ENCODE measurements around the gene APP.

APP gene

DNA sequence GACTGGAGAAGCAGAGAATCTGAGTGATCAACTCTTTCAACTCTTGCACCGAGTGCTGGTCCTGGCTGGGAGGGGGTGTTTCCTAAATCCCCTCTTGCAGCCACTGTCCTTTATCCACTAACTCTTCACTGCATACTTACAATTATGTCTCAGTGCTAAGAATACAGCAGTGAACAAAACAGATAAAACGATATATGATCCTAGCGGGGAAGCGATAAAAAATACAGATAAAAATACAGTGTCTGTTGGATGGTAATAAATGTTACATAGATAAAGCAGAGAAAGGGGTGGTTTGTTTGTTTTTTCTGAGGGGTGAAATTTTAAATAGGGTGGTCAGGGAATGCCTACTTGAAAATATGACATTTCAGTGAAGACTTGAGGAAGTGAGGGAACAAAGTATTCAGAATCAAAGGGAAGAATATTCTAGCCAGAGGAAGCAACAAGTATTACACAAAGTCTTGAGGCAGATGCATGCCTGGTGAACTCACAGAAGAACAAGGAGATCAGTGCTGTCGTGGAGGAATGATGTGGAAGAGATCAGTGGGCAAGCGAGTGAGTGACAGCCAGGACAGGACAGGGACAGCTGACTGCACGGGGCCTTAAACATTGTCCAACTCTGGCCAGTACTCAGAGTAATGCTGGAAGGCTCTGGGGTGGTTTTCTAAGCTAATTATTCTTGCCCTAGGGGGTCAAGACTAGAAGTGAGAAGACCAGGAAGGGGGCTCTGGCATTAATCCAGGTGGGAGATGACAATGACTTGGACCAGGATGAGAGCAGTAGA is 110.0 kb downstream of the APP start (continued):
- TF ChIP-seq, protein P1, sequence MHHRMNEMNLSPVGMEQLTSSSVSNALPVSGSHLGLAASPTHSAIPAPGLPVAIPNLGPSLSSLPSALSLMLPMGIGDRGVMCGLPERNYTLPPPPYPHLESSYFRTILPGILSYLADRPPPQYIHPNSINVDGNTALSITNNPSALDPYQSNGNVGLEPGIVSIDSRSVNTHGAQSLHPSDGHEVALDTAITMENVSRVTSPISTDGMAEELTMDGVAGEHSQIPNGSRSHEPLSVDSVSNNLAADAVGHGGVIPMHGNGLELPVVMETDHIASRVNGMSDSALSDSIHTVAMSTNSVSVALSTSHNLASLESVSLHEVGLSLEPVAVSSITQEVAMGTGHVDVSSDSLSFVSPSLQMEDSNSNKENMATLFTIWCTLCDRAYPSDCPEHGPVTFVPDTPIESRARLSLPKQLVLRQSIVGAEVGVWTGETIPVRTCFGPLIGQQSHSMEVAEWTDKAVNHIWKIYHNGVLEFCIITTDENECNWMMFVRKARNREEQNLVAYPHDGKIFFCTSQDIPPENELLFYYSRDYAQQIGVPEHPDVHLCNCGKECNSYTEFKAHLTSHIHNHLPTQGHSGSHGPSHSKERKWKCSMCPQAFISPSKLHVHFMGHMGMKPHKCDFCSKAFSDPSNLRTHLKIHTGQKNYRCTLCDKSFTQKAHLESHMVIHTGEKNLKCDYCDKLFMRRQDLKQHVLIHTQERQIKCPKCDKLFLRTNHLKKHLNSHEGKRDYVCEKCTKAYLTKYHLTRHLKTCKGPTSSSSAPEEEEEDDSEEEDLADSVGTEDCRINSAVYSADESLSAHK (tag by site-specific recombination; IDR thresholded peaks at IDR 0.05) = no peak
- TF ChIP-seq ZNF169 (tag by site-specific recombination; IDR thresholded peaks at IDR 0.05) (no peak), ZSCAN16 (tag by site-specific recombination; IDR thresholded peaks at IDR 0.05) (no peak), ZNF610 (tag by site-specific recombination; IDR thresholded peaks at IDR 0.05; ENCODE audit: borderline replicate concordance) (no peak), TRIM28 (IDR thresholded peaks at IDR 0.05; ENCODE audit: borderline replicate concordance, low read length) (peak; percentile 69; the same call in 1 of the 2 replicates), KLF1 (tag by site-specific recombination; IDR thresholded peaks at IDR 0.05) (no peak), SCRT1 (tag by site-specific recombination; IDR thresholded peaks at IDR 0.05; ENCODE audit: borderline replicate concordance) (peak; percentile 80), ZNF544 (tag by site-specific recombination; IDR thresholded peaks at IDR 0.05) (no peak), ZNF48 (tag by site-specific recombination; IDR thresholded peaks at IDR 0.05) (no peak), ZNF404 (tag by site-specific recombination; IDR thresholded peaks at IDR 0.05) (no peak), RBAK (tag by site-specific recombination; IDR thresholded peaks at IDR 0.05) (no peak), ZNF76 (tag by site-specific recombination; IDR thresholded peaks at IDR 0.05; ENCODE audit: borderline replicate concordance, low read depth) (no peak), ZNF843 (tag by site-specific recombination; IDR thresholded peaks at IDR 0.05) (peak; percentile 55; the same call in 1 of the 2 replicates), ZNF677 (tag by site-specific recombination; IDR thresholded peaks at IDR 0.05) (no peak), ZNF558 (tag by site-specific recombination; IDR thresholded peaks at IDR 0.05) (no peak), ZBTB21 (tag by site-specific recombination; IDR thresholded peaks at IDR 0.05) (no peak)
- TF ChIP-seq, protein P2, sequence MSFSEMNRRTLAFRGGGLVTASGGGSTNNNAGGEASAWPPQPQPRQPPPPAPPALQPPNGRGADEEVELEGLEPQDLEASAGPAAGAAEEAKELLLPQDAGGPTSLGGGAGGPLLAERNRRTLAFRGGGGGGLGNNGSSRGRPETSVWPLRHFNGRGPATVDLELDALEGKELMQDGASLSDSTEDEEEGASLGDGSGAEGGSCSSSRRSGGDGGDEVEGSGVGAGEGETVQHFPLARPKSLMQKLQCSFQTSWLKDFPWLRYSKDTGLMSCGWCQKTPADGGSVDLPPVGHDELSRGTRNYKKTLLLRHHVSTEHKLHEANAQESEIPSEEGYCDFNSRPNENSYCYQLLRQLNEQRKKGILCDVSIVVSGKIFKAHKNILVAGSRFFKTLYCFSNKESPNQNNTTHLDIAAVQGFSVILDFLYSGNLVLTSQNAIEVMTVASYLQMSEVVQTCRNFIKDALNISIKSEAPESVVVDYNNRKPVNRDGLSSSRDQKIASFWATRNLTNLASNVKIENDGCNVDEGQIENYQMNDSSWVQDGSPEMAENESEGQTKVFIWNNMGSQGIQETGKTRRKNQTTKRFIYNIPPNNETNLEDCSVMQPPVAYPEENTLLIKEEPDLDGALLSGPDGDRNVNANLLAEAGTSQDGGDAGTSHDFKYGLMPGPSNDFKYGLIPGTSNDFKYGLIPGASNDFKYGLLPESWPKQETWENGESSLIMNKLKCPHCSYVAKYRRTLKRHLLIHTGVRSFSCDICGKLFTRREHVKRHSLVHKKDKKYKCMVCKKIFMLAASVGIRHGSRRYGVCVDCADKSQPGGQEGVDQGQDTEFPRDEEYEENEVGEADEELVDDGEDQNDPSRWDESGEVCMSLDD (tag by site-specific recombination; IDR thresholded peaks at IDR 0.05) = no peak
- TF ChIP-seq, protein P3, sequence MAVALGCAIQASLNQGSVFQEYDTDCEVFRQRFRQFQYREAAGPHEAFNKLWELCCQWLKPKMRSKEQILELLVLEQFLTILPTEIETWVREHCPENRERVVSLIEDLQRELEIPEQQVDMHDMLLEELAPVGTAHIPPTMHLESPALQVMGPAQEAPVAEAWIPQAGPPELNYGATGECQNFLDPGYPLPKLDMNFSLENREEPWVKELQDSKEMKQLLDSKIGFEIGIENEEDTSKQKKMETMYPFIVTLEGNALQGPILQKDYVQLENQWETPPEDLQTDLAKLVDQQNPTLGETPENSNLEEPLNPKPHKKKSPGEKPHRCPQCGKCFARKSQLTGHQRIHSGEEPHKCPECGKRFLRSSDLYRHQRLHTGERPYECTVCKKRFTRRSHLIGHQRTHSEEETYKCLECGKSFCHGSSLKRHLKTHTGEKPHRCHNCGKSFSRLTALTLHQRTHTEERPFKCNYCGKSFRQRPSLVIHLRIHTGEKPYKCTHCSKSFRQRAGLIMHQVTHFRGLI (tag by site-specific recombination; IDR thresholded peaks at IDR 0.05) = no peak
- TF ChIP-seq, protein P4, sequence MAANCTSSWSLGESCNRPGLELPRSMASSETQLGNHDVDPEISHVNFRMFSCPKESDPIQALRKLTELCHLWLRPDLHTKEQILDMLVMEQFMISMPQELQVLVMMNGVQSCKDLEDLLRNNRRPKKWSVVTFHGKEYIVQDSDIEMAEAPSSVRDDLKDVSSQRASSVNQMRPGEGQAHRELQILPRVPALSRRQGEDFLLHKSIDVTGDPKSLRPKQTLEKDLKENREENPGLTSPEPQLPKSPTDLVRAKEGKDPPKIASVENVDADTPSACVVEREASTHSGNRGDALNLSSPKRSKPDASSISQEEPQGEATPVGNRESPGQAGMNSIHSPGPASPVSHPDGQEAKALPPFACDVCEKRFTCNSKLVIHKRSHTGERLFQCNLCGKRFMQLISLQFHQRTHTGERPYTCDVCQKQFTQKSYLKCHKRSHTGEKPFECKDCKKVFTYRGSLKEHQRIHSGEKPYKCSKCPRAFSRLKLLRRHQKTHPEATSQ (tag by site-specific recombination; IDR thresholded peaks at IDR 0.05) = no peak
- TF ChIP-seq, protein P5, sequence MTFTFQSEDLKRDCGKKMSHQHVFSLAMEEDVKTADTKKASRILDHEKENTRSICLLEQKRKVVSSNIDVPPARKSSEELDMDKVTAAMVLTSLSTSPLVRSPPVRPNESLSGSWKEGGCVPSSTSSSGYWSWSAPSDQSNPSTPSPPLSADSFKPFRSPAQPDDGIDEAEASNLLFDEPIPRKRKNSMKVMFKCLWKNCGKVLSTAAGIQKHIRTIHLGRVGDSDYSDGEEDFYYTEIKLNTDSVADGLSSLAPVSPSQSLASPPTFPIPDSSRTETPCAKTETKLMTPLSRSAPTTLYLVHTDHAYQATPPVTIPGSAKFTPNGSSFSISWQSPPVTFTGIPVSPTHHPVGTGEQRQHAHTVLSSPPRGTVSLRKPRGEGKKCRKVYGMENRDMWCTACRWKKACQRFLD (tag by site-specific recombination; IDR thresholded peaks at IDR 0.05) = no peak
- TF ChIP-seq, protein P6, sequence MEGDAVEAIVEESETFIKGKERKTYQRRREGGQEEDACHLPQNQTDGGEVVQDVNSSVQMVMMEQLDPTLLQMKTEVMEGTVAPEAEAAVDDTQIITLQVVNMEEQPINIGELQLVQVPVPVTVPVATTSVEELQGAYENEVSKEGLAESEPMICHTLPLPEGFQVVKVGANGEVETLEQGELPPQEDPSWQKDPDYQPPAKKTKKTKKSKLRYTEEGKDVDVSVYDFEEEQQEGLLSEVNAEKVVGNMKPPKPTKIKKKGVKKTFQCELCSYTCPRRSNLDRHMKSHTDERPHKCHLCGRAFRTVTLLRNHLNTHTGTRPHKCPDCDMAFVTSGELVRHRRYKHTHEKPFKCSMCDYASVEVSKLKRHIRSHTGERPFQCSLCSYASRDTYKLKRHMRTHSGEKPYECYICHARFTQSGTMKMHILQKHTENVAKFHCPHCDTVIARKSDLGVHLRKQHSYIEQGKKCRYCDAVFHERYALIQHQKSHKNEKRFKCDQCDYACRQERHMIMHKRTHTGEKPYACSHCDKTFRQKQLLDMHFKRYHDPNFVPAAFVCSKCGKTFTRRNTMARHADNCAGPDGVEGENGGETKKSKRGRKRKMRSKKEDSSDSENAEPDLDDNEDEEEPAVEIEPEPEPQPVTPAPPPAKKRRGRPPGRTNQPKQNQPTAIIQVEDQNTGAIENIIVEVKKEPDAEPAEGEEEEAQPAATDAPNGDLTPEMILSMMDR (tag by site-specific recombination; IDR thresholded peaks at IDR 0.05) = no peak
- TF ChIP-seq, protein P7, sequence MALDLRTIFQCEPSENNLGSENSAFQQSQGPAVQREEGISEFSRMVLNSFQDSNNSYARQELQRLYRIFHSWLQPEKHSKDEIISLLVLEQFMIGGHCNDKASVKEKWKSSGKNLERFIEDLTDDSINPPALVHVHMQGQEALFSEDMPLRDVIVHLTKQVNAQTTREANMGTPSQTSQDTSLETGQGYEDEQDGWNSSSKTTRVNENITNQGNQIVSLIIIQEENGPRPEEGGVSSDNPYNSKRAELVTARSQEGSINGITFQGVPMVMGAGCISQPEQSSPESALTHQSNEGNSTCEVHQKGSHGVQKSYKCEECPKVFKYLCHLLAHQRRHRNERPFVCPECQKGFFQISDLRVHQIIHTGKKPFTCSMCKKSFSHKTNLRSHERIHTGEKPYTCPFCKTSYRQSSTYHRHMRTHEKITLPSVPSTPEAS (tag by site-specific recombination; IDR thresholded peaks at IDR 0.05) = no peak
- TF ChIP-seq, protein P8, sequence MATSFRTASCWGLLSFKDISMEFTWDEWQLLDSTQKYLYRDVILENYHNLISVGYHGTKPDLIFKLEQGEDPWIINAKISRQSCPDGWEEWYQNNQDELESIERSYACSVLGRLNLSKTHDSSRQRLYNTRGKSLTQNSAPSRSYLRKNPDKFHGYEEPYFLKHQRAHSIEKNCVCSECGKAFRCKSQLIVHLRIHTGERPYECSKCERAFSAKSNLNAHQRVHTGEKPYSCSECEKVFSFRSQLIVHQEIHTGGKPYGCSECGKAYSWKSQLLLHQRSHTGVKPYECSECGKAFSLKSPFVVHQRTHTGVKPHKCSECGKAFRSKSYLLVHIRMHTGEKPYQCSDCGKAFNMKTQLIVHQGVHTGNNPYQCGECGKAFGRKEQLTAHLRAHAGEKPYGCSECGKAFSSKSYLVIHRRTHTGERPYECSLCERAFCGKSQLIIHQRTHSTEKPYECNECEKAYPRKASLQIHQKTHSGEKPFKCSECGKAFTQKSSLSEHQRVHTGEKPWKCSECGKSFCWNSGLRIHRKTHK (tag by site-specific recombination; IDR thresholded peaks at IDR 0.05) = no peak
- TF ChIP-seq, protein P9, sequence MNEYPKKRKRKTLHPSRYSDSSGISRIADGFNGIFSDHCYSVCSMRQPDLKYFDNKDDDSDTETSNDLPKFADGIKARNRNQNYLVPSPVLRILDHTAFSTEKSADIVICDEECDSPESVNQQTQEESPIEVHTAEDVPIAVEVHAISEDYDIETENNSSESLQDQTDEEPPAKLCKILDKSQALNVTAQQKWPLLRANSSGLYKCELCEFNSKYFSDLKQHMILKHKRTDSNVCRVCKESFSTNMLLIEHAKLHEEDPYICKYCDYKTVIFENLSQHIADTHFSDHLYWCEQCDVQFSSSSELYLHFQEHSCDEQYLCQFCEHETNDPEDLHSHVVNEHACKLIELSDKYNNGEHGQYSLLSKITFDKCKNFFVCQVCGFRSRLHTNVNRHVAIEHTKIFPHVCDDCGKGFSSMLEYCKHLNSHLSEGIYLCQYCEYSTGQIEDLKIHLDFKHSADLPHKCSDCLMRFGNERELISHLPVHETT (tag by site-specific recombination; IDR thresholded peaks at IDR 0.05) = no peak

Measured in HEK293 (cell line).